Kasumi-1 (cell line): Measurements from ENCODE around the gene SSBP2.
"Not testable (repeated sequence)": the region's sequence is repeated elsewhere in the genome, so short reads cannot be mapped to it uniquely, and the experiment has no call there.

Experiments used
- DNase-seq, 2 experiments: peaks; one replicate each; lab custom pipeline; 2025; lab: John Stamatoyannopoulos, UW

Gene SSBP2

DNA sequence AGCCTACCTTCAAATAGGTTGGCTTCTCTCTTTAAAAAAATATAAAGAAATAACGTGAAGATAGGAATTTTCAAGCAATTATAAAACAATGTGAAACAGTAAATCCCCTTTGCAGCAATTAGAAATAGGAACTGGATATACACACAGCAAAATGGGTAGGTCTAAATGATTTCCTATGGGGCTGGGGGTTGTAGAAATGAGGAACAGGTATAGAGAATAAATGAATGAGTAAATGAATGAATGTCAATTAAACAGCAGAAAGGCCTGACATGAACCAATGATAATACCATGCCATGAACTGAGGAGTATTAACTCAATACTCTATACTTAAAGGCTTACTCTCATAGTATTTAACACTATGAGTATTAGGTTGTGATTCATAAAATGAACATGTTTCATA is 21.6 kb downstream of the SSBP2 start:
- DNase-seq = no peak

DNA sequence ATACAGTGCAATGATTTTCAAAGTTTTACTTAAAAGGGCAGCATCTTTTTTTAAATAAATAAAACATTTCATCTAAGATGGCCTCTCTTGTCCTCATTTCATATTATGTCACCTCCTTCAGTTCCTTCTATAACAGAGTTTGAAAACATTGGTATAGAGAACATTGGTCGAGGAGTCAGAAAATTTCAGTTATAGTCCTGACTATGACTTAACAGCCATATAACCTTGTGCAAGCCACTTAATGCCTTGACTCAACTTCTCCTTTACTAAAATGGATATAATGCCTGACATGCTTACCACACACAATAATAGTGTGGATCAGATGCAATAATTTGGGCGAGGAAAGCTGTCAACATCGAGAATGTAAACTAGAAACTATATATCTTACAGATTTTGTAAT is 22.6 kb downstream of the SSBP2 start:
- DNase-seq = no peak

GRCh38 chr5:81726297-81726696 is 24.6 kb downstream of the SSBP2 start:
- DNase-seq = no peak

GRCh38 chr5:81724571-81724970 is 26.3 kb downstream of the SSBP2 start:
- no peak for DNase-seq

- DNase-seq = no peak
These were observed 26.8 kb downstream of the SSBP2 start for GRCh38 chr5:81724108-81724507.

DNA sequence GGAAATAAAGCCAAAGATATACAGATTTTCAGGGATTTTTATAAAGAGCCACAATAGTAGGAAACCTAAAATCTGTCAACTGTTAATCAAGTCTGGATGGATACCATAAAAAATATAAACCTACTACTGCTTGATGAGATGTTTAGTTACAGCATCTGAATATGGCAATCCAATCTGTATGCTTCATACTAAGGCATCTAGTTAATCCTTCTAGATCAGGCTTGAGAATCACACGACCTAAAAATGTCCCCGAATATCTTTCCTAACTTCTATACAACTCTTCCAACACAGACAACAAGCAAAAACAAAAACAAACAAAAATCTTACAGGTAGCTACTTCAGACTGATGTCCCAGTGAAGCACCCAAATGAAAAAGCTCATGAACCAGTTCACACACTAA is 29.8 kb downstream of the SSBP2 start:
- DNase-seq = no peak

- no peak for DNase-seq
These were observed 31.1 kb downstream of the SSBP2 start for GRCh38 chr5:81719743-81720345.

GRCh38 chr5:81718300-81718699 is 32.6 kb downstream of the SSBP2 start:
- DNase-seq = no peak

DNA sequence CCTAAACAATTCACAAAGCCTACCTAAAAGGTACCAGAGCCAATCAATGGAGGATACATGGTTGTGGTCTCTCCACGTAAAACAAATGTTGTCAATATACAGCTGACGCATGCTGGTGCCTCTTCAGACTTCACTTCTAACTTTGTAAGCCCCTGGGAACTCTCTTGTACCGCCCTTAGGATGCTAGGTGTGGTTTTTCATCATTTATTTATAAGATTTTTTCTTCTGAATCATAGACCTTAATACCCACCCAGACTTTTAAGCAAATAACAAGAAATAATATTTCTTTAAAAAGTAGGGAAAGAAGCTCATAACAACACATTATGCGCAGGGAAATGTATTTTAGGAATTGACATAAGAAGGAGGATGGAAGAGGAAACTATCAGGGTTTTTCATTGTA is 33.0 kb downstream of the SSBP2 start:
- DNase-seq = no peak

- DNase-seq = no peak
These were observed 33.7 kb downstream of the SSBP2 start for GRCh38 chr5:81717226-81717625.

GRCh38 chr5:81714076-81714475 is 36.8 kb downstream of the SSBP2 start:
- DNase-seq = not testable (repeated sequence)

DNA sequence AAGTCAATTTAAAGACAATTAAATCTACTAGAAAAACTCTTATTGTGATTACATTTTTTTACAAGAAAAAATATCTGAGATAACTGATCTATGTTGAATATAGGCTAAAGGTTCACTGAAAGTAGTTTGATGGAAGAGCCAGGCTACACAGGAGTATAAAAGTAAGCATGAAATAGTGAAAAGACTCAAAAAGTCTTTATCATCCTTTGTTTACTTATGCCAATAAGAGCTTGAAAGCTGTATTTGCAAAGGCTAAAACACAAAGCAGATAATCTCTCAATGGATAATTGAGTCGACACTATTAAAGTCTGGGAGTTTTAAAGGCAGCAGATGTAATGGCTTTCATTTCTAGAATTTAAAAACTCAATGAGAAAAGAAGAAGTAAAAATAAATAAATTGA is 42.0 kb downstream of the SSBP2 start:
- DNase-seq = no peak

DNA sequence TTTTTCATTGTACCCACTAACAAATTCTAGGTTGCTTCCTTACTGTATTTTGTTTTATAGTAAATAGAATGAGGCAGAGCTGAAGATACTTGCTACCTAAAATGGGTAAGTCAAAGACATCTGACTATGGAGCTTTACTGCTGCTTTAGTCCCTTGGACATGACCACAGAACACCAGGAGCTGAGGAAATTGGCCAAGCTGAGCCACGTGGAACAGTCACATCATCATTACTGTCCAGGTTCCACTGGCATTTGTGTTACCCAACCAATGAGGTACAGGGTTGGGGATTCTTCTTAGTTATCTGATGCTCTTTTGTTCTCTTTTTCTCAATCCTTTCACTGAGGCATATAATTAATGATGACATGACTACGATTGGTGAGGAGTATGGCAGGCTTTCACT is 47.1 kb downstream of the SSBP2 start:
- no peak for DNase-seq

DNA sequence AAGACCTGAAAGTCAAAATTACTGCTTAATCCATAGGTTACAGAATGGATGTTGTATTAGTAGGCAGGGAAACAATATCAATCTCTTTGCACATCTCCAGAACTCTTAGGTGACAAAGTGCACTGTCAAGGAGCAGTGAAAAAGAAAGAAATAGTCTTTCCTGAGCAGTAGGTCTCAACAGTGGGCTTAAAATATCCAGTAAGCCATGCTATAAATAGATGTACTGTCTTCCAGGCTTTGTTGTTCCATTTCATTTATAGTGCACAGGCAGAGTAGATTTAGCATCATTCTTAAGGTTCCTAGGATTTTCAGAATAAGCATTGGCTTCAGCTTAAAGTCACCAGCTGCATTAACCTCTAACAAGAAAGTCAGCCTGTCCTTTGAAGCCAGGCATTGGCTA is 50.7 kb downstream of the SSBP2 start:
- DNase-seq = no peak

GRCh38 chr5:81698813-81699212 is 52.1 kb downstream of the SSBP2 start:
- DNase-seq = no peak

DNA sequence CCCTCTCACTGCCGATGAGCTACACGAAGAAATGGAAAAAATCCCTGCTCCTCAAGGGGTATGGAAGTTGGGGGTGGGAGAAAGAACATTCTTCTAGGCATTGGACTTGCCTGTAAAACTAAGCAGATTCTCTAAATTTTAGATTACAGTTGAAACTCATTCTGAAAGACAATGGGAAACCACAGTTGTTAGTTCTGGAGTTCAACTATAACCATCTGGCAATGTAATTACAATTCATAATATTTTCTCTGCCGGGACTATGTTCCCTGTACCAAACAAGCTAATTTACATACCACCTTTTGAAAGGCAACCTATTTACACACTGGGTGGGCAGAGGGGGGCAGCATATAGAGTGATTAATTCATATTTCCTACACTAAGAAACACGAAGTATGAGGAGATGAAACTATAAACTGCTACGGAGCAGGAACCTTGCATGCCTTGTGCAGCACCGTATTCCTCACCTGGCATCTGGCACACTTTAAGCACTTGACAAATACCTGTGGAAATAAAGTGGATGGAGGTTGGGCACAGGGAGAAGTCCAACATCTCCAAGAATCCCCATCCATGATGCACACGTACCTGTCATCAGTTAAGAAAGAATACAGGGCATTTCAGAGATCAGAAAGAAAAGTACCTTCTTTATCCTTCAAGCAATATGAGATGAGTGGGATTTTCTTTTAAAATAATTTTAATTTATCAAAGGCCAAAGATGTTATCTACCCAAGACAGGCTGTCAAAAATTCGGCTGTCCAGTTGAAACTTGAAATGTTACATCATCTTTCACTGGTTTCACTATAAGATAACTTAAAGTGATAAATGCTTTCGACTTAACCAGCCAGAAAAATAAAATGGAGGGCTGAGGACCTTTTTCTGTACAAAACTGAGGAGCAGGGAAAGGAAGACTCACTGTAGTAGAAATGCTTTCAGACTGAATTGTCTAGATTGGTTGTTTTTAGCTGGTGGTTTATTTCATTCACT is 54.2 kb downstream of the SSBP2 start:
- no peak for DNase-seq

DNA sequence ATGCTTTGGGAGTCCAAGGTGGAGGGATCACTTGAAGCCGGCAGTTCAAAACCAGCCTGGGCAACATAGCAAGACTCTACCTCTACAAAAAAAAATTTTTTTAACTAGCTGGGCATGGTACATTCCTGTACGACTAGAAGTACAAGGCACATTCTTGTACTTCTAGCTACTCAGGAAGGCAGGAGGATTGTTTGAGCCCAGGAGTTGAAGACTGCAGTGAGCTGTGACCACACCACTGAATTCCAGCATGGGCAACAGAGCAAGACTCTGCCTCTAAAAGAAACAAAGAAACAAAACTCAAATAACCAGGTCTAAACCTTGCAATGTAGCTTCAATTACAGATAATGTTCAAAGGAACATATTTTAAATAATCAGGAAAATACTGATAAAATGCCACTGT is 56.2 kb downstream of the SSBP2 start:
- DNase-seq = no peak

- DNase-seq = no peak
These were observed 62.7 kb downstream of the SSBP2 start for GRCh38 chr5:81688215-81688614.

- DNase-seq = no peak
These were observed 63.6 kb downstream of the SSBP2 start for GRCh38 chr5:81687292-81687691.

DNA sequence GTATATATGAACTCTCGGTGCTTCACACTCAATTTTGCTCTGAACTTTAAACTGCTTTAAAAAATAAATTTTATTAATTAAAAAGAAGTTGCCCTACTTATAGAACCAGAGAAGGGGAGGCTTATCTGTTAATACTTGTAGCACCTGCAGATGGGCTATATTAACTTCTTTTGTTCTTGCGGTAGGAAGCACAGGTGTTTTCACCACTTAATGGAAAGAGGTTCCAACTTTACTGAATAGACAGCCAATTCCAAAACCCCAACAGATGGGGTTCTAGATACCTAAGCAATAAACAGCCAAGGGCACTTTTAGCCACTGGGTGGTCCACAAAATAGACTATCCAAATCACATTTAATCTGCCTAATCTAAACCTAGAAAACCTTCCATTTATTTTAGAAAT is 65.4 kb downstream of the SSBP2 start:
- no peak for DNase-seq

DNA sequence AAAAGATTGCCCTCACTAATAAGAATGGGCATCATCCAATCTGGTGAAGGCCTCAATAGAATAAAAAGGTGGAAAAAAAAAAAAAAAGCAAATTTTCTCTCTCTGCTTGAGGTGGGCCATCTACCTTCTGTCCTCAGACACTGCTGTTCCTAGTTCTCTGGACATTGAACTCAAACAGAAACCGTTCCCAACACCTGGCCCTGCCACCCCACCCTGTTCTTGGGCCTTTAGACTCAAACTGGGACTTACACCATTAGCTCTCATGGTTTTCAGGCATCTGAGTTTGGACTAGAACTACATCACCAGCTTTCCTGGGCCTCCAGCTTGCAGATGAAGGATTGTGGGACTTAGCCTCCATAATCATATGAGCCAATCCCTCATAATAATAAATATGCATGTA is 71.0 kb downstream of the SSBP2 start:
- no peak for DNase-seq

GRCh38 chr5:81675420-81675819 is 75.5 kb downstream of the SSBP2 start:
- DNase-seq = no peak

DNA sequence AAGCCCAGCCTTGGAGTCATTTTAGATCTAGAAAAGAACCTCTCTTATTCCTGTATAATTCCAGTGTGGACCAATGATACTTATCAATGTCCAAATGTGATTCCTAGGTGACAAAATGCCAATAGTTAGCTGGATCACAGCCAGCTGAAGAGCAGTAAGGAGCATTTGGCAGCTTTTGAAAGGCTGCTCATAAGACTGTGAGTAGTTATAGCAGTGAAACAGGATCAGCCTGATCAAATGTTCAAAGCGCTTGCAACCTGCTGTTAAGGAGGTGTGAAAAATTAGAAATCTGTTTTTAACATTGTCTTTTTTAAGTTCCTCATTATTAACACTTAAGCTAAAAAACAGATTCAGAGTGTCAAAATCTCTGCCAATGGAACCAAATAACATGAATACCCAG is 85.1 kb downstream of the SSBP2 start:
- no peak for DNase-seq

DNA sequence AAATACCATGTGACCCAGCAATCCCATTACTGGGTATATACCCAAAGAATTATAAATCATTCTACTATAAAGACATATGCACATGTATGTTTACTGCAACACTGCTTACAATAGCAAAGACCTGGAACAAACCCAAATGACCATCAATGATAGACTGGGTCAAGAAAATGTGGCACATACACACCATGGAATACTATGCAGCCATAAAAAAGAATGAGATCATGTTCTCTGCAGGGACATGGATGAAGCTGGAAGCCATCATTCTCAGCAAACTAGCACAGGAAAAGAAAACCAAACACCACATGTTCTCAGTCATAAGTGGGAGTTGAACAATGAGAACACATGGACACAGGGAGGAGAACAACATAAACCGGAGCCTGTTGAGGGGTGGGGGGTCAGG is 90.3 kb downstream of the SSBP2 start:
- DNase-seq = not testable (repeated sequence)
